Right lobe of liver (tissue), 4 donors: ENCODE measurements around the gene CCDC39.

ENCODE experiments used
- POLR2A ChIP-seq: fragments of 450-650 bp; IDR thresholded peaks from one replicate; pipeline ENCODE4 v1.6.1; 2017; ENCODE audit warnings: antibody characterized with exemption, mild to moderate bottlenecking
- TF ChIP-seq, protein P1 (sequence below), 4 donors: fragments of 200-600 bp in 3 of 4; fragments of 450-650 bp in 1 of 4; IDR thresholded peaks; one replicate each; pipeline versions ENCODE4 v1.5.1 to v1.8.0; 2016 to 2022; ENCODE audit warnings: antibody characterized with exemption in 4 of 4, mild to moderate bottlenecking in 2 of 4
- donor health status: DM: no; HTN: no; CAD: no.
- donor health status: DM: no; HTN: no; CAD: no.
- donor health status: DM: no; HTN: yes; CAD: no.

GRCh38 chr3:180683816-180684215 is 4.5 kb upstream of the CCDC39 start:
- TF ChIP-seq, protein P1, sequence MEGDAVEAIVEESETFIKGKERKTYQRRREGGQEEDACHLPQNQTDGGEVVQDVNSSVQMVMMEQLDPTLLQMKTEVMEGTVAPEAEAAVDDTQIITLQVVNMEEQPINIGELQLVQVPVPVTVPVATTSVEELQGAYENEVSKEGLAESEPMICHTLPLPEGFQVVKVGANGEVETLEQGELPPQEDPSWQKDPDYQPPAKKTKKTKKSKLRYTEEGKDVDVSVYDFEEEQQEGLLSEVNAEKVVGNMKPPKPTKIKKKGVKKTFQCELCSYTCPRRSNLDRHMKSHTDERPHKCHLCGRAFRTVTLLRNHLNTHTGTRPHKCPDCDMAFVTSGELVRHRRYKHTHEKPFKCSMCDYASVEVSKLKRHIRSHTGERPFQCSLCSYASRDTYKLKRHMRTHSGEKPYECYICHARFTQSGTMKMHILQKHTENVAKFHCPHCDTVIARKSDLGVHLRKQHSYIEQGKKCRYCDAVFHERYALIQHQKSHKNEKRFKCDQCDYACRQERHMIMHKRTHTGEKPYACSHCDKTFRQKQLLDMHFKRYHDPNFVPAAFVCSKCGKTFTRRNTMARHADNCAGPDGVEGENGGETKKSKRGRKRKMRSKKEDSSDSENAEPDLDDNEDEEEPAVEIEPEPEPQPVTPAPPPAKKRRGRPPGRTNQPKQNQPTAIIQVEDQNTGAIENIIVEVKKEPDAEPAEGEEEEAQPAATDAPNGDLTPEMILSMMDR (IDR thresholded peaks at IDR 0.05): no peak
- no peak for TF ChIP-seq POLR2A
